DND-41 (cell line): ENCODE measurements around the gene RASSF8.

ENCODE experiments used
- ATAC-seq: fragments of 200-7000 bp; cut with Tn5 transposase; 3 replicates; pipeline ENCODE4 v1.9.1; 2021; ENCODE audit warnings: low read depth; ENCODE audit not compliant: insufficient read depth
- DNase-seq: peaks from one replicate; pipeline ENCODE4 v3.0.0-alpha.2; 2020
- H2AFZ ChIP-seq: 2 replicates; pipeline ENCODE4 v1.6.0; 2012; ENCODE audit warnings: low read depth, low read length
- H3K27ac ChIP-seq: 2 replicates; pipeline ENCODE4 v1.5.1; 2012; ENCODE audit warnings: low read length, inconsistent platforms
- H3K27me3 ChIP-seq: fragments of 200-600 bp; sonication (generic); 2 replicates; pipeline ENCODE4 v1.6.0; 2012; ENCODE audit warnings: low read length, mild to moderate bottlenecking, inconsistent platforms; ENCODE audit not compliant: insufficient read depth, poor library complexity
- H3K36me3 ChIP-seq: 2 replicates; pipeline ENCODE4 v1.5.1; 2012; ENCODE audit warnings: low read length, inconsistent platforms; ENCODE audit not compliant: insufficient read depth
- H3K4me1 ChIP-seq: 2 replicates; pipeline ENCODE4 v1.5.1; 2012; ENCODE audit warnings: mild to moderate bottlenecking, low read length; ENCODE audit not compliant: insufficient read depth
- H3K4me2 ChIP-seq: 2 replicates; pipeline ENCODE4 v1.6.0; 2012; ENCODE audit warnings: mild to moderate bottlenecking, moderate library complexity, low read length, inconsistent platforms; ENCODE audit not compliant: insufficient read depth
- H3K4me3 ChIP-seq, 2 experiments: fragments of 200-600 bp in 1 of 2; shearing (Covaris generic) in 1 of 2; 2 replicates each; pipeline ENCODE4 v1.5.1; 2012 to 2016; ENCODE audit warnings: inconsistent platforms in 2 of 2, low read length in 2 of 2, mild to moderate bottlenecking in 2 of 2, low read depth in 1 of 2, moderate library complexity in 1 of 2
- H3K79me2 ChIP-seq: 2 replicates; pipeline ENCODE4 v1.6.0; 2012; ENCODE audit warnings: low read length, inconsistent platforms; ENCODE audit not compliant: insufficient read depth
- H3K9ac ChIP-seq: 2 replicates; pipeline ENCODE4 v1.6.0; 2012; ENCODE audit warnings: low read depth, mild to moderate bottlenecking, inconsistent platforms, low read length, moderate library complexity
- H3K9me3 ChIP-seq: 2 replicates; pipeline ENCODE4 v1.5.1; 2012; ENCODE audit warnings: low read length, moderate library complexity, mild to moderate bottlenecking, inconsistent platforms; ENCODE audit not compliant: insufficient read depth, severe bottlenecking
- H4K20me1 ChIP-seq: 2 replicates; pipeline ENCODE4 v1.6.0; 2012; ENCODE audit warnings: low read length; ENCODE audit not compliant: insufficient read depth
- CTCF ChIP-seq: IDR thresholded peaks from 2 replicates; pipeline ENCODE4 v1.5.1; 2012; ENCODE audit warnings: borderline replicate concordance, low read length, moderate library complexity, mild to moderate bottlenecking; ENCODE audit not compliant: poor library complexity, severe bottlenecking; ENCODE audit errors: extremely low read depth
- EZH2 ChIP-seq: IDR thresholded peaks from 3 replicates; pipeline ENCODE4 v1.6.1; 2012; ENCODE audit warnings: borderline replicate concordance, low read depth, mild to moderate bottlenecking, moderate library complexity, low read length, inconsistent platforms; ENCODE audit not compliant: severe bottlenecking

Gene RASSF8

DNA sequence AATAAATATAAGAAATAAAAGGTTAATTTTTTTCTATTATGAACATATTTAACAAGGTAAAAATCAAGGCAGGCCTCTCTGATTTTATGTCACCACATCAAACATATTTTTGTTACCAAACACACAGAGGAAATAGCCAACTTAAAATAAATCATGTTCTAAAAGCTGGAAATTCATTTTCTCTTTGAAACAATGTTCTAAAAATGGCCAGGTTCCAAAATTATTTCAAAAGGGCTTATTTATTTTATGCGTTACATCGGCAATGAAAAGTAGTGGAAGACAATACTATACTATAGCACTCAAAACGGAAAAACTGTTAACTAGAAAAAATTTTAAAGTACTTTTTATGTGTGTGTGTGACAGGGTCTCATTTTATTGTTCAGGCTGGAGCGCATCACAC, 24.0 kb upstream of the RASSF8 start:
- DNase-seq (no peak), ATAC-seq (no peak)
- H3K79me2 ChIP-seq, result no peaks in the 10 kb centered on the region
- H3K4me3 ChIP-seq, result no peak overlapping the region
- no peak overlapping the region for H2AFZ ChIP-seq
- H3K4me2 ChIP-seq, result no peak overlapping the region
- no peaks in the 10 kb centered on the region for H3K9me3 ChIP-seq
- TF ChIP-seq EZH2, result no peak
- TF ChIP-seq CTCF, result no peak
- H3K27ac ChIP-seq, result no peak overlapping the region
- peaks cover 2% of the 10 kb centered on the region for H3K27me3 ChIP-seq
- no peaks in the 10 kb centered on the region for H3K4me1 ChIP-seq
- H3K9ac ChIP-seq, result no peak overlapping the region
- no peaks in the 10 kb centered on the region for H4K20me1 ChIP-seq
- no peaks in the 10 kb centered on the region for H3K36me3 ChIP-seq

- no peaks in the 10 kb centered on the region for H3K9me3 ChIP-seq
- no peaks in the 10 kb centered on the region for H4K20me1 ChIP-seq
- no peaks in the 10 kb centered on the region for H3K4me1 ChIP-seq
- no peaks in the 10 kb centered on the region for H3K79me2 ChIP-seq
- no peaks in the 10 kb centered on the region for H3K36me3 ChIP-seq
- H3K4me2 ChIP-seq, result no peak overlapping the region
- no peak overlapping the region for H2AFZ ChIP-seq
- ATAC-seq (no peak), DNase-seq (no peak)
- H3K27me3 ChIP-seq, result peaks cover 2% of the 10 kb centered on the region
- H3K4me3 ChIP-seq, result no peak overlapping the region
- TF ChIP-seq CTCF (no peak), EZH2 (no peak)
- H3K9ac ChIP-seq, result no peak overlapping the region
- no peak overlapping the region for H3K27ac ChIP-seq
These were observed 22.9 kb upstream of the RASSF8 start for GRCh38 chr12:25935355-25936144.

DNA sequence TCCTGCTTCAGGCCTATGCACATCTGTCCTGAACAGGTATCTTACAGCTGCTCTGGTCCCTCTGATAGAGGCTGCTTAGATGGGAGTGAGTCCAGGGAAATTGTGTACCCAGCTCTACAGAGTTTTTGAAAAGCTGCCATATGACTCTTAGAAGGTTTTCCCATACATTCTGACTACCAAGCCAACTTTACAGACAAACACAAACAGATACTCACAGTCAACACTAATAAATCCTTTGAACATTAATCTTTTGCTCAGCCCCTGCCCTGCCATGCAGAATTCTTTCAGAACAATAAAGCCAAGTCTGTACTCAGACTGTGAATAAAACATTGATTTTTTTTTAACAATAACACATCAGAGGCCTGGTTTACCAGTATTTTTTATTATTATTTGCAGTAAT, 21.4 kb upstream of the RASSF8 start:
- H3K4me3 ChIP-seq, result no peak overlapping the region
- H3K4me1 ChIP-seq, result no peaks in the 10 kb centered on the region
- no peaks in the 10 kb centered on the region for H3K36me3 ChIP-seq
- ATAC-seq (no peak), DNase-seq (no peak)
- H2AFZ ChIP-seq, result no peak overlapping the region
- no peak overlapping the region for H3K4me2 ChIP-seq
- peaks cover 1% of the 10 kb centered on the region for H3K27me3 ChIP-seq
- TF ChIP-seq CTCF (no peak), EZH2 (no peak)
- H3K27ac ChIP-seq, result no peak overlapping the region
- no peaks in the 10 kb centered on the region for H3K9me3 ChIP-seq
- no peak overlapping the region for H3K9ac ChIP-seq
- no peaks in the 10 kb centered on the region for H3K79me2 ChIP-seq
- H4K20me1 ChIP-seq, result no peaks in the 10 kb centered on the region

DNA sequence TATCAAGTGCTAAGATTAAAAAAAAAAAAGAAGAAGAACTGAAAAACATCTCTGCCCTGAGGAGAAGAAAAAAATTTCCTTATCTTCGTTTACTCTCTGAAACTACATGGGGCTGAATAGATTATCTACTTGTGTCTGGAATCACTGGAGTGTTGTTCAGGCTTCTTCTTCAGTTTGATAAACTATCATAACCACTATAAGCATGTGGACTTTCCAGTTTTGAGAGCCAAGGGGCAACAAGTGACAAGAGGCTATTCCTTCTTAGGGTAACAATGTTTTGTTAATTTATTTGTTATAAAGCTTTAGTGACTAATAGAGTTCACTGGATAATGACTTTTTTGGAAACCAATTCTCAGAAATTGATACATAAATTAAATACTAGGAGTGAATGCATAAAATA, 19.9 kb upstream of the RASSF8 start:
- ATAC-seq, result no peak
- H3K4me2 ChIP-seq, result no peak overlapping the region
- no peak for DNase-seq

More for the DNA sequence above, 19.9 kb upstream of the RASSF8 start:
- H2AFZ ChIP-seq, result no peak overlapping the region
- H3K4me3 ChIP-seq, result no peak overlapping the region
- TF ChIP-seq EZH2 (no peak), CTCF (no peak)
- H3K27me3 ChIP-seq, result no peaks in the 10 kb centered on the region
- H3K9ac ChIP-seq, result no peak overlapping the region
- no peaks in the 10 kb centered on the region for H3K79me2 ChIP-seq
- no peaks in the 10 kb centered on the region for H3K9me3 ChIP-seq
- no peaks in the 10 kb centered on the region for H3K4me1 ChIP-seq
- no peaks in the 10 kb centered on the region for H4K20me1 ChIP-seq
- H3K36me3 ChIP-seq, result no peaks in the 10 kb centered on the region
- H3K27ac ChIP-seq, result no peak overlapping the region
